Astrocyte (in vitro differentiated cells and primary cell): ENCODE measurements around the gene KRTAP5-3. TPM values are rescaled to one million over a fixed set of nuclear protein-coding genes. Genes with fewer than 3 reads are reported as not detected.

Experiments used
- DNase-seq: peaks from one replicate; pipeline ENCODE4 v3.0.0-alpha.2; 2010; ENCODE audit warnings: low read depth
- FAIRE-seq: peaks from 2 replicates; lab custom pipeline; 2011; peaks lifted over from hg19 to GRCh38; lab: Jason Lieb, UNC
- H2AFZ ChIP-seq: 2 replicates; pipeline ENCODE4 v1.6.0; 2012; ENCODE audit warnings: low read depth, low read length, inconsistent platforms
- H3K27ac ChIP-seq: 2 replicates; pipeline ENCODE4 v1.5.1; 2011; ENCODE audit warnings: low read depth, low read length, inconsistent platforms
- H3K27me3 ChIP-seq: 2 replicates; pipeline ENCODE4 v1.6.0; 2011; ENCODE audit warnings: low read length, inconsistent platforms; ENCODE audit not compliant: insufficient read depth
- H3K36me3 ChIP-seq: 2 replicates; pipeline ENCODE4 v1.5.1; 2011; ENCODE audit warnings: low read length, inconsistent platforms; ENCODE audit not compliant: insufficient read depth
- H3K4me1 ChIP-seq: 2 replicates; pipeline ENCODE4 v1.5.1; 2011; ENCODE audit warnings: low read length, inconsistent platforms; ENCODE audit not compliant: insufficient read depth
- H3K4me2 ChIP-seq: 2 replicates; pipeline ENCODE4 v1.6.0; 2012; ENCODE audit warnings: low read length, inconsistent platforms
- H3K4me3 ChIP-seq: 2 replicates; pipeline ENCODE4 v1.5.1; 2011; ENCODE audit warnings: low read depth, mild to moderate bottlenecking, low read length, inconsistent platforms; ENCODE audit not compliant: insufficient read depth
- H3K79me2 ChIP-seq: 2 replicates; pipeline ENCODE4 v1.6.0; 2012; ENCODE audit warnings: mild to moderate bottlenecking, low read length, inconsistent platforms; ENCODE audit not compliant: insufficient read depth
- H3K9ac ChIP-seq: 2 replicates; pipeline ENCODE4 v1.6.0; 2012; ENCODE audit warnings: mild to moderate bottlenecking, low read length, inconsistent platforms
- H3K9me3 ChIP-seq: 2 replicates; pipeline ENCODE4 v1.5.1; 2012; ENCODE audit warnings: low read depth, mild to moderate bottlenecking, low read length, inconsistent platforms; ENCODE audit not compliant: insufficient read depth
- H4K20me1 ChIP-seq: 2 replicates; pipeline ENCODE4 v1.6.0; 2012; ENCODE audit warnings: low read length, inconsistent platforms; ENCODE audit not compliant: insufficient read depth
- H3K27ac Mint-ChIP-seq: one replicate; pipeline ENCODE4 v1.8.0; 2021; ENCODE audit warnings: mild to moderate bottlenecking, mixed read lengths; ENCODE audit not compliant: unreplicated experiment
- H3K27me3 Mint-ChIP-seq: one replicate; pipeline ENCODE4 v1.8.0; 2021; ENCODE audit warnings: low read depth, mixed read lengths; ENCODE audit not compliant: unreplicated experiment
- H3K36me3 Mint-ChIP-seq: one replicate; pipeline ENCODE4 v1.8.0; 2021; ENCODE audit warnings: low read depth, mixed read lengths; ENCODE audit not compliant: unreplicated experiment
- H3K4me1 Mint-ChIP-seq: one replicate; pipeline ENCODE4 v1.8.0; 2021; ENCODE audit warnings: low read depth, mixed read lengths; ENCODE audit not compliant: unreplicated experiment
- H3K4me3 Mint-ChIP-seq: one replicate; pipeline ENCODE4 v1.8.0; 2021; ENCODE audit warnings: mild to moderate bottlenecking, moderate library complexity, mixed read lengths; ENCODE audit not compliant: unreplicated experiment
- H3K9me3 Mint-ChIP-seq: one replicate; pipeline ENCODE4 v1.8.0; 2021; ENCODE audit warnings: mild to moderate bottlenecking, mixed read lengths; ENCODE audit not compliant: unreplicated experiment
- CTCF ChIP-seq: IDR thresholded peaks from 2 replicates; pipeline ENCODE4 v1.5.1; 2011; ENCODE audit warnings: low read depth, mild to moderate bottlenecking, inconsistent platforms, low read length, moderate library complexity; ENCODE audit not compliant: insufficient read depth
- EZH2 ChIP-seq: IDR thresholded peaks from 2 replicates; pipeline ENCODE4 v1.6.1; 2012; ENCODE audit warnings: mild to moderate bottlenecking, low read length, inconsistent platforms; ENCODE audit not compliant: insufficient read depth
- total RNA-seq: library from RNA; stranded (reverse); gene quantifications from 2 replicates; pipeline ENCODE4 v1.2.1, GENCODE V29; 2021

KRTAP5-3 gene
- total RNA-seq, 1 donor from 2014 or later, result not detected

GRCh38 chr11:1653541-1654387 lies 45.5 kb upstream of the KRTAP5-3 start:
- Histone ChIP-seq H2AFZ (no peak overlapping the region), H3K27ac (no peak overlapping the region), H3K79me2 (no peaks in the 10 kb centered on the region), H3K4me3 (no peak overlapping the region), H3K36me3 (no peaks in the 10 kb centered on the region), H3K9ac (no peak overlapping the region), H3K9me3 (no peaks in the 10 kb centered on the region), H3K4me2 (no peak overlapping the region), H3K27me3 (peaks cover 10% of the 10 kb centered on the region), H3K4me1 (no peaks in the 10 kb centered on the region), H4K20me1 (no peaks in the 10 kb centered on the region)
- DNase-seq, result no peak
- no peaks in the 10 kb centered on the region for H3K4me1 Mint-ChIP-seq
- no peaks in the 10 kb centered on the region for H3K9me3 Mint-ChIP-seq
- TF ChIP-seq CTCF (no peak), EZH2 (no peak)
- no peak overlapping the region for H3K4me3 Mint-ChIP-seq
- no peak overlapping the region for H3K27ac Mint-ChIP-seq
- no peaks in the 10 kb centered on the region for H3K36me3 Mint-ChIP-seq
- FAIRE-seq, result no peak
- H3K27me3 Mint-ChIP-seq, result peaks cover 61% of the 10 kb centered on the region

GRCh38 chr11:1652771-1653540 lies 44.7 kb upstream of the KRTAP5-3 start:
- DNase-seq (peak; percentile 6), FAIRE-seq (no peak)
- no peak overlapping the region for H3K4me2 ChIP-seq
- H3K9me3 Mint-ChIP-seq, result no peaks in the 10 kb centered on the region
- no peaks in the 10 kb centered on the region for H3K4me1 Mint-ChIP-seq
- H3K4me3 Mint-ChIP-seq, result no peak overlapping the region
- H3K27me3 Mint-ChIP-seq, result peaks cover 63% of the 10 kb centered on the region
- TF ChIP-seq EZH2 (no peak), CTCF (peak; percentile 78)
- no peak overlapping the region for H3K9ac ChIP-seq
- H3K27ac ChIP-seq, result no peak overlapping the region
- H3K27ac Mint-ChIP-seq, result no peak overlapping the region
- no peak overlapping the region for H2AFZ ChIP-seq
- H3K36me3 ChIP-seq, result no peaks in the 10 kb centered on the region
- no peak overlapping the region for H3K4me3 ChIP-seq
- H3K4me1 ChIP-seq, result no peaks in the 10 kb centered on the region
- no peaks in the 10 kb centered on the region for H4K20me1 ChIP-seq
- H3K27me3 ChIP-seq, result peaks cover 10% of the 10 kb centered on the region
- no peaks in the 10 kb centered on the region for H3K36me3 Mint-ChIP-seq
- no peaks in the 10 kb centered on the region for H3K79me2 ChIP-seq
- H3K9me3 ChIP-seq, result no peaks in the 10 kb centered on the region

GRCh38 chr11:1652442-1652770 lies 44.1 kb upstream of the KRTAP5-3 start:
- no peaks in the 10 kb centered on the region for H3K36me3 ChIP-seq
- Mint-ChIP-seq H3K4me1 (no peaks in the 10 kb centered on the region), H3K4me3 (no peak overlapping the region), H3K27me3 (peaks cover 61% of the 10 kb centered on the region), H3K27ac (no peak overlapping the region), H3K36me3 (no peaks in the 10 kb centered on the region), H3K9me3 (no peaks in the 10 kb centered on the region)
- H3K4me1 ChIP-seq, result no peaks in the 10 kb centered on the region
- no peak overlapping the region for H3K9ac ChIP-seq
- H3K79me2 ChIP-seq, result no peaks in the 10 kb centered on the region
- DNase-seq, result no peak
- TF ChIP-seq CTCF (no peak), EZH2 (no peak)
- H3K4me2 ChIP-seq, result no peak overlapping the region
- no peaks in the 10 kb centered on the region for H4K20me1 ChIP-seq
- no peak overlapping the region for H3K27ac ChIP-seq
- no peak overlapping the region for H2AFZ ChIP-seq
- H3K9me3 ChIP-seq, result no peaks in the 10 kb centered on the region
- H3K27me3 ChIP-seq, result peaks cover 10% of the 10 kb centered on the region
- no peak overlapping the region for H3K4me3 ChIP-seq
- no peak for FAIRE-seq
